Stomach (tissue), 9 donors: Measurements from ENCODE around the gene DNAH10. TPM values are rescaled to one million over a fixed set of nuclear protein-coding genes. Genes with fewer than 3 reads are reported as not detected.

Experiments used
- DNase-seq, 2 donors: peaks; one replicate each; pipeline versions ENCODE4 v3.0.0 to v3.0.0-alpha.2; 2013 to 2019
- H3K27ac ChIP-seq, 5 donors: fragments of 200-600 bp in 4 of 5; sonication (generic) in 4 of 5; one replicate each; pipeline ENCODE4 v1.5.1; 2013 to 2019; ENCODE audit warnings: mild to moderate bottlenecking in 1 of 5, moderate library complexity in 1 of 5
- H3K27me3 ChIP-seq, 3 donors: fragments of 200-600 bp; sonication (generic); one replicate each; pipeline ENCODE4 v1.5.1; 2017 to 2019; ENCODE audit warnings: mixed run types in 1 of 3
- H3K36me3 ChIP-seq, 4 donors: fragments of 200-600 bp; sonication (generic); 1 replicate in 3 of 4; 2 replicates in 1 of 4; pipeline ENCODE4 v1.5.1; 2016 to 2019
- H3K4me1 ChIP-seq, 4 donors: fragments of 200-600 bp; sonication (generic); one replicate each; pipeline ENCODE4 v1.5.1; 2016 to 2019
- H3K4me3 ChIP-seq, 4 donors: fragments of 200-600 bp; sonication (generic) in 3 of 4; one replicate each; pipeline ENCODE4 v1.5.1; 2016 to 2019; ENCODE audit warnings: mild to moderate bottlenecking in 1 of 4
- H3K9me3 ChIP-seq, 4 donors: fragments of 200-600 bp; sonication (generic); one replicate each; pipeline ENCODE4 v1.5.1; 2016 to 2019
- EP300 ChIP-seq: sonication (generic); formaldehyde crosslinking; IDR thresholded peaks from one replicate; pipeline ENCODE4 v1.6.1; 2017; ENCODE audit warnings: antibody characterized with exemption
- POLR2A ChIP-seq, 4 donors: fragments of 450-650 bp; IDR thresholded peaks; one replicate each; pipeline ENCODE4 v1.6.1; 2016; ENCODE audit warnings: antibody characterized with exemption in 4 of 4, control low read depth in 2 of 4, mild to moderate bottlenecking in 1 of 4, moderate library complexity in 1 of 4
- POLR2AphosphoS5 ChIP-seq, 3 donors: sonication (generic); formaldehyde crosslinking; IDR thresholded peaks; one replicate each; pipeline ENCODE4 v1.6.1; 2016; ENCODE audit warnings: antibody characterized with exemption in 3 of 3
- WGBS, 5 donors: extraction: QIAGEN DNeasy Blood & Tissue Kit in 3 of 5; methylation state at CpG; one replicate each; pipeline versions ENCODE4 v1.1.5 to v1.1.7; 2013 to 2018; 5-methylcytosine and 5-hydroxymethylcytosine counted together
- intact Hi-C: fragments of 100-400 bp; cut with DNase I; formaldehyde crosslinking; loops from one replicate; pipeline ENCODE4 v1.15.1; 2023; ENCODE audit warnings: low total_unique reads
- polyA plus RNA-seq, 3 donors: library from polyadenylated mRNA; stranded (reverse); fragments of 200-250 nt; gene quantifications; one replicate each; pipeline ENCODE4 v1.2.3, GENCODE V29; 2013
- total RNA-seq, 5 donors: library from RNA; depleted of rRNA; stranded (reverse); fragments of >200 nt; gene quantifications; one replicate each; pipeline versions ENCODE4 v1.1.0 to v1.2.3, GENCODE V29; 2014 to 2016
- TF ChIP-seq, protein P1 (sequence below), 7 experiments: fragments of 450-650 bp in 4 of 7; fragments of 200-600 bp in 3 of 7; sonication (generic) in 3 of 7; IDR thresholded peaks; one replicate each; pipeline ENCODE4 v1.5.1; 2016 to 2019; ENCODE audit warnings: antibody characterized with exemption in 7 of 7, control low read depth in 2 of 7, mild to moderate bottlenecking in 1 of 7
- donor health status: healthy with polysubstance abuse.
- donor health status: Bipolar disorder and iron deficiency.
- donor health status: healthy.

DNAH10 gene
- total and polyA plus RNA-seq, 8 donors, result under 0.01 to 0.92 (median 0.15) TPM; not detected in 3

DNA sequence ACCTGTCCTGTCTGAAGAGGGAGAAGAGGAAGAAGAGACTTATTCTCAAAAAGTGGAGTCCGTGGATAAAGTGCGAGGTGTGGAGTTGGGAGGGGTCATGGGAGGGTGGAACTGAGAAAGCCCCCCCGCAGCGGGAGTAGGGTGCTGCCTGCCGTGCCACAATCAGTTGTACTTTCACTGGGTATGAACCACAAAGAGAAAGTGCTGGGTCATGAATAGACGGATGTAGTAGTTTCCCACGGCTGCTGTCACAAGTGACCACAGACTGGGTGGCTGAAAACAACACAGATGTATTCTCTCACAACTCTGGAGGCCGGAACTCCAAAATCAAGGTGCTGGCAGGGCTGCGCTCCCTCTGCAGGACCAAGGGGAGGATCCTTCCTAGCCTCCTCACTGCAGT, 5.5 kb downstream of the DNAH10 start:
- Histone ChIP-seq H3K4me1 (peaks cover 2 to 5% (median 4%) of the 10 kb centered on the region in 4 donors), H3K36me3 (no peaks in the 10 kb centered on the region), H3K27me3 (peaks cover 1 to 17% (median 3%) of the 10 kb centered on the region in 3 donors), H3K9me3 (no peaks in the 10 kb centered on the region), H3K4me3 (no peak overlapping the region), H3K27ac (no peak overlapping the region)
- intact Hi-C loops, result no loop called here
- TF ChIP-seq EP300, result no peak
- TF ChIP-seq POLR2AphosphoS5 (IDR thresholded peaks at IDR 0.05), result no peak
- WGBS, 5 donors, result 36 to 79% (median 72%) methylated on average over 9 of the region's 9 CpGs
- peak in 1 of 2 donors; percentile 11 for DNase-seq

DNA sequence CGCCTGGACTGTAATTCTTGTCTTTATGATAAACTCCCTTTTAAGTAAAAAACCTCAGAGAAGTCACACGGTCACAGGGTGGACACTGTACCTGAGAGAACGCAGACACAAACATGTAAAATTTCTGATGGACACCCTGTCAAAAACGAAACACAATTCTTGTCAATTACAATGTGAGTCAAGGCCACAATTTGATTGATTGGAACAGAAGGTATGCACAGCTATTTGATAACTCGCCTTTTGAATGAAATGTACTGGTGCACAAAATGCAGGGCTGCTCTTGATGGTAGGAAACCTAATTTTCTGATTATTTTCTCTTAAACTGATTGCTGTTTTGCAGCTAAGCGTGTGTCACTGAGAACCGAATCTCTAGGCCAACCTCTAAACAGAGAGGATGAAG, 9.2 kb downstream of the DNAH10 start:
- WGBS, 5 donors, result 76 to 84% (median 81%) methylated on average over 7 of the region's 7 CpGs
- DNase-seq, result no peak
- intact Hi-C loops, result no loop called here
- Histone ChIP-seq H3K27ac (no peak overlapping the region), H3K9me3 (peaks cover 0 to 4% (median 0%) of the 10 kb centered on the region in 4 donors), H3K4me1 (no peaks in the 10 kb centered on the region), H3K4me3 (no peak overlapping the region), H3K36me3 (no peaks in the 10 kb centered on the region), H3K27me3 (no peaks in the 10 kb centered on the region)
- TF ChIP-seq, protein P1, sequence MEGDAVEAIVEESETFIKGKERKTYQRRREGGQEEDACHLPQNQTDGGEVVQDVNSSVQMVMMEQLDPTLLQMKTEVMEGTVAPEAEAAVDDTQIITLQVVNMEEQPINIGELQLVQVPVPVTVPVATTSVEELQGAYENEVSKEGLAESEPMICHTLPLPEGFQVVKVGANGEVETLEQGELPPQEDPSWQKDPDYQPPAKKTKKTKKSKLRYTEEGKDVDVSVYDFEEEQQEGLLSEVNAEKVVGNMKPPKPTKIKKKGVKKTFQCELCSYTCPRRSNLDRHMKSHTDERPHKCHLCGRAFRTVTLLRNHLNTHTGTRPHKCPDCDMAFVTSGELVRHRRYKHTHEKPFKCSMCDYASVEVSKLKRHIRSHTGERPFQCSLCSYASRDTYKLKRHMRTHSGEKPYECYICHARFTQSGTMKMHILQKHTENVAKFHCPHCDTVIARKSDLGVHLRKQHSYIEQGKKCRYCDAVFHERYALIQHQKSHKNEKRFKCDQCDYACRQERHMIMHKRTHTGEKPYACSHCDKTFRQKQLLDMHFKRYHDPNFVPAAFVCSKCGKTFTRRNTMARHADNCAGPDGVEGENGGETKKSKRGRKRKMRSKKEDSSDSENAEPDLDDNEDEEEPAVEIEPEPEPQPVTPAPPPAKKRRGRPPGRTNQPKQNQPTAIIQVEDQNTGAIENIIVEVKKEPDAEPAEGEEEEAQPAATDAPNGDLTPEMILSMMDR (IDR thresholded peaks at IDR 0.05), result no peak
- no peak for TF ChIP-seq POLR2A (IDR thresholded peaks at IDR 0.05)
- no peak for TF ChIP-seq EP300
- TF ChIP-seq POLR2AphosphoS5 (IDR thresholded peaks at IDR 0.05), result no peak

DNA sequence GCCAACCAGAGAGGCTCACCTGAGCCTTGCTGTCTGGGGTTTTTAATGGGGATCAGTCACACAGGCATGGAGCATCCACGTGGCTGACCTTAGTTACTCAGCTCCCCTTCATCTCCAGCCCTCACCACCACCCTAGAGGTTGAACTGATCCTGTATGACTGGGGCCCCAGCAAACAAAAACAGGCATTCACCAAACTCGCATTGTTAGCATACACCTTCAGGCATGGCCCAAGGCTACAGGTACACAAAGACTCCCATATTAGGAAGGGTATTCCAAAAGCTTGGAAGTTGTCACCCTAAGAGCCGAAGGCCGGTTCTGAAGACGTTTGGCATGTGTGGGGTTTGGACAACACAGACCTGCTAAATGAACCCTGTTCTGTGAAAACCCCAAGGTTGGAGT, 10.0 kb downstream of the DNAH10 start:
- intact Hi-C loops, result no loop called here
- 67 to 88% (median 77%) methylated on average over 5 of the region's 5 CpGs for WGBS, 5 donors

DNA sequence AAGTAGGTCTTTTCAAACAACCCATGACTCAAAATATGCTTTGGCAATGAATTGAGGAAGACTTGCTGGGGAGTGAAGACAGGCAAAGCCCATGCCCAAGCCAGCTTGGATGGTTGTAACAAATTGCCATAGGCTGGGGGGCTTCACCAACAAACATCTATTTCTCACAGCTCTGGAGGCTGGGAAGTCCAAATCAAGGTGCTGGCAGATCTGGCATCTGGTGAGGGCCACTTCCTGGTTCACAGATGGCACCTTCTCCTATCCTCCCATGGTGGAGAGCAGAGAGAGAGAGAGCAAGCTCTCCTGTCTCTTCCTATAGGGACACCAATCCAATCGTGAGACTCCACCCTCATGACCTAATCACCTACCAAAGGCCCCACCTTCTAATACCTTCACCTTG, 11.3 kb downstream of the DNAH10 start:
- intact Hi-C loops, result no loop called here
- no peak overlapping the region for H3K27ac ChIP-seq
- no peaks in the 10 kb centered on the region for H3K36me3 ChIP-seq
- WGBS, 5 donors, result 52 to 90% (median 67%) methylated on average over 1 of the region's 1 CpG
- TF ChIP-seq EP300 (no peak), POLR2A (IDR thresholded peaks at IDR 0.05) (no peak), POLR2AphosphoS5 (IDR thresholded peaks at IDR 0.05) (no peak)
- TF ChIP-seq, protein P1 (IDR thresholded peaks at IDR 0.05), result no peak
- H3K4me1 ChIP-seq, result no peaks in the 10 kb centered on the region
- no peak for DNase-seq
- no peaks in the 10 kb centered on the region for H3K27me3 ChIP-seq
- peaks cover 0 to 4% (median 0%) of the 10 kb centered on the region in 4 donors for H3K9me3 ChIP-seq
- H3K4me3 ChIP-seq, result no peak overlapping the region

More for the DNA sequence above, 10.0 kb downstream of the DNAH10 start:
- no peaks in the 10 kb centered on the region for H3K36me3 ChIP-seq
- H3K4me3 ChIP-seq, result no peak overlapping the region
- peaks cover 0 to 4% (median 0%) of the 10 kb centered on the region in 4 donors for H3K9me3 ChIP-seq
- H3K27ac ChIP-seq, result no peak overlapping the region
- DNase-seq, result no peak
- no peak for TF ChIP-seq POLR2A (IDR thresholded peaks at IDR 0.05)
- TF ChIP-seq, protein P1 (IDR thresholded peaks at IDR 0.05), result no peak
- no peak for TF ChIP-seq EP300
- no peak for TF ChIP-seq POLR2AphosphoS5 (IDR thresholded peaks at IDR 0.05)
- no peaks in the 10 kb centered on the region for H3K4me1 ChIP-seq
- no peaks in the 10 kb centered on the region for H3K27me3 ChIP-seq

DNA sequence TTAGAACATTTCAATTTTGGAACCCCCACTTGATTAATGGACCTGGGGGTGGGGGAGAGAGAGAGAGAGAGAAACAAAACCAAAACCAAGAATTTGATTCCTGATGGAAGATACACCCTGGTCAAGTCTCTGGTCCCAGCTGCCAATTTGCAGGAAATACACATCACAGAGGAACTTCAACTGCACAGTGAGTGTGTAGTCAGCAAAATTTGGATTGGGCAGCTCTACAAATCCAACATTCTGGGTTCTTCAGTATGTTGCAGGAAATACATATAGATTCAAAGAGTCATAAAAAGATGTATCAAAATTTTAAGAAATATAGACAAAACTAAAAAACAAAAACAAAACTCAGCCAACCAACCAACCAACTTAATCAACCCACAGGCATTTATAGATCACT, 17.4 kb downstream of the DNAH10 start:
- H3K36me3 ChIP-seq, result no peaks in the 10 kb centered on the region
- intact Hi-C loops, result no loop called here
- DNase-seq, result no peak
- TF ChIP-seq POLR2A (IDR thresholded peaks at IDR 0.05) (no peak), POLR2AphosphoS5 (IDR thresholded peaks at IDR 0.05) (no peak), EP300 (no peak)
- TF ChIP-seq, protein P1 (IDR thresholded peaks at IDR 0.05), result no peak
- peaks cover 0 to 10% (median 8%) of the 10 kb centered on the region in 4 donors for H3K9me3 ChIP-seq
- H3K27me3 ChIP-seq, result no peaks in the 10 kb centered on the region
- H3K4me3 ChIP-seq, result no peak overlapping the region
- H3K27ac ChIP-seq, result no peak overlapping the region
- no peaks in the 10 kb centered on the region for H3K4me1 ChIP-seq
